HepG2 (cell line): Measurements from ENCODE around the gene TSPAN18.

Source experiments
- FOXJ3 ChIP-seq: sonication (generic); formaldehyde crosslinking; IDR thresholded peaks from 2 replicates; pipeline ENCODE4 v1.4.0; 2020; ENCODE audit warnings: missing genetic modification reagents, mild to moderate bottlenecking, borderline replicate concordance
- YY1 ChIP-seq: IDR thresholded peaks from 2 replicates; pipeline ENCODE4 v1.6.1; 2011; ENCODE audit warnings: low read length, low read depth, moderate library complexity, mild to moderate bottlenecking; ENCODE audit not compliant: insufficient read depth, insufficient replicate concordance
- TF ChIP-seq, protein P1 (sequence below): sonication (generic); formaldehyde crosslinking; IDR thresholded peaks from 2 replicates; pipeline ENCODE4 v1.5.0; 2020; ENCODE audit warnings: mild to moderate bottlenecking, missing genetic modification reagents

DNA sequence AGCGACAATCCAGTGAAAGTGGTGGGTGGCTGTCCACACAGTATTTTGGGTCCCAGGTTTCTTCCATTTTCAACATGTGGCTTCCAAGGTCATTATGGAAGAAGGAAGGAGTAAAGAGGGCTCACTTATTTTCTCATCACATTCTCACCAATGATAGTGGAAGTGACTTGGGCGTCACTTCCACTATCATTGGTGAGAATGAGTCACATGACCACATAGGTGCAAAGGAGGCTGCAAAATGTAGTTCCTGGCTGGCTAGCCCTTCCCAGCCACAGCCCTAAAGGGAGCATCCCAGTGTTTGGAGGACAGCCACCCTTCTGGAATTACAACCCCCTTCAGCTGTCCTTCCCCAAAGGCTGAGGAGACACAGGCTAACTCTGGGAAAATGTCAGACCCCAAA is 95.6 kb downstream of the TSPAN18 start:
- TF ChIP-seq FOXJ3 (no peak), YY1 (no peak)
- TF ChIP-seq, protein P1, sequence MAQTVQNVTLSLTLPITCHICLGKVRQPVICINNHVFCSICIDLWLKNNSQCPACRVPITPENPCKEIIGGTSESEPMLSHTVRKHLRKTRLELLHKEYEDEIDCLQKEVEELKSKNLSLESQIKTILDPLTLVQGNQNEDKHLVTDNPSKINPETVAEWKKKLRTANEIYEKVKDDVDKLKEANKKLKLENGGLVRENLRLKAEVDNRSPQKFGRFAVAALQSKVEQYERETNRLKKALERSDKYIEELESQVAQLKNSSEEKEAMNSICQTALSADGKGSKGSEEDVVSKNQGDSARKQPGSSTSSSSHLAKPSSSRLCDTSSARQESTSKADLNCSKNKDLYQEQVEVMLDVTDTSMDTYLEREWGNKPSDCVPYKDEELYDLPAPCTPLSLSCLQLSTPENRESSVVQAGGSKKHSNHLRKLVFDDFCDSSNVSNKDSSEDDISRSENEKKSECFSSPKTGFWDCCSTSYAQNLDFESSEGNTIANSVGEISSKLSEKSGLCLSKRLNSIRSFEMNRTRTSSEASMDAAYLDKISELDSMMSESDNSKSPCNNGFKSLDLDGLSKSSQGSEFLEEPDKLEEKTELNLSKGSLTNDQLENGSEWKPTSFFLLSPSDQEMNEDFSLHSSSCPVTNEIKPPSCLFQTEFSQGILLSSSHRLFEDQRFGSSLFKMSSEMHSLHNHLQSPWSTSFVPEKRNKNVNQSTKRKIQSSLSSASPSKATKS (CRISPR knock-in tag): no peak
